ENCODE measurements around the gene GAL. TPM values are rescaled to one million over a fixed set of nuclear protein-coding genes. Genes with fewer than 3 reads are reported as not detected.

The GAL gene
- total RNA-seq, 4 donors from 2014 or later: 3.1 TPM; not detected in 3

DNA sequence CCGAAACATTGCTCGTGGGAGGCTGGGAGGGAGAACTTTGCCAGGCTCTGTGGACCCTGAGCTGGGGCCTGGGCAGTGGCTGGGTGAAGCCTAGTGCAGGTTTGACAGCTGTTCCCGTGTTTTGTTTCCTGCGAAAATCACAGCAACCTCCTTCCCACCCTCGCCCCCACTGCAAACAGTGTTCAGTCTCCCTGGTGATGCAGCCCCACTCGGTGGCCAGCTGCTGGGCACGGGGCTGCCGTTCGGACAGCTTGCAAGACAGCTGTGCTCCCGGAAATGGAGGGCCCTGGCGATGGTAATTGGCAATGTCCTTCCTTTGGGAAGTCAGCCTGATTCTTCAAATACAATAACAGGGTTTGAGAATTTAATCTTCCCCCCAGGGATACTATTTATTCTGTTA is 10.4 kb upstream of the GAL start:
- Histone ChIP-seq H3K36me3 (no peaks in the 10 kb centered on the region), H3K4me1 (no peaks in the 10 kb centered on the region), H3K9me3 (no peaks in the 10 kb centered on the region), H3K27ac (no peak overlapping the region), H3K4me3 (replicated peaks in 1 of 3) (no peak overlapping the region), H3K27me3 (no peaks in the 10 kb centered on the region)
- intact Hi-C loops (cut with DNase I): no loop called here
- TF ChIP-seq POLR2A (IDR thresholded peaks at IDR 0.05): no peak
- TF ChIP-seq, protein P1, sequence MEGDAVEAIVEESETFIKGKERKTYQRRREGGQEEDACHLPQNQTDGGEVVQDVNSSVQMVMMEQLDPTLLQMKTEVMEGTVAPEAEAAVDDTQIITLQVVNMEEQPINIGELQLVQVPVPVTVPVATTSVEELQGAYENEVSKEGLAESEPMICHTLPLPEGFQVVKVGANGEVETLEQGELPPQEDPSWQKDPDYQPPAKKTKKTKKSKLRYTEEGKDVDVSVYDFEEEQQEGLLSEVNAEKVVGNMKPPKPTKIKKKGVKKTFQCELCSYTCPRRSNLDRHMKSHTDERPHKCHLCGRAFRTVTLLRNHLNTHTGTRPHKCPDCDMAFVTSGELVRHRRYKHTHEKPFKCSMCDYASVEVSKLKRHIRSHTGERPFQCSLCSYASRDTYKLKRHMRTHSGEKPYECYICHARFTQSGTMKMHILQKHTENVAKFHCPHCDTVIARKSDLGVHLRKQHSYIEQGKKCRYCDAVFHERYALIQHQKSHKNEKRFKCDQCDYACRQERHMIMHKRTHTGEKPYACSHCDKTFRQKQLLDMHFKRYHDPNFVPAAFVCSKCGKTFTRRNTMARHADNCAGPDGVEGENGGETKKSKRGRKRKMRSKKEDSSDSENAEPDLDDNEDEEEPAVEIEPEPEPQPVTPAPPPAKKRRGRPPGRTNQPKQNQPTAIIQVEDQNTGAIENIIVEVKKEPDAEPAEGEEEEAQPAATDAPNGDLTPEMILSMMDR (IDR thresholded peaks at IDR 0.05): no peak
- no peak for DNase-seq
- 77 to 92% methylated on average over 10 to 11 of the region's 11 CpGs for WGBS, 2 donors

GRCh38 chr11:68674461-68674860 is 9.9 kb upstream of the GAL start:
- H3K4me1 ChIP-seq: no peaks in the 10 kb centered on the region
- no peak for DNase-seq
- H3K36me3 ChIP-seq: no peaks in the 10 kb centered on the region
- no peak overlapping the region for H3K27ac ChIP-seq
- TF ChIP-seq, protein P1 (IDR thresholded peaks at IDR 0.05): no peak
- no peak for TF ChIP-seq POLR2A (IDR thresholded peaks at IDR 0.05)
- no peaks in the 10 kb centered on the region for H3K27me3 ChIP-seq
- WGBS, 2 donors: 95 to 96% methylated on average over 16 of the region's 16 CpGs
- no peaks in the 10 kb centered on the region for H3K9me3 ChIP-seq
- H3K4me3 ChIP-seq (replicated peaks in 1 of 3): no peak overlapping the region
- intact Hi-C loops (cut with DNase I): no loop called here

DNA sequence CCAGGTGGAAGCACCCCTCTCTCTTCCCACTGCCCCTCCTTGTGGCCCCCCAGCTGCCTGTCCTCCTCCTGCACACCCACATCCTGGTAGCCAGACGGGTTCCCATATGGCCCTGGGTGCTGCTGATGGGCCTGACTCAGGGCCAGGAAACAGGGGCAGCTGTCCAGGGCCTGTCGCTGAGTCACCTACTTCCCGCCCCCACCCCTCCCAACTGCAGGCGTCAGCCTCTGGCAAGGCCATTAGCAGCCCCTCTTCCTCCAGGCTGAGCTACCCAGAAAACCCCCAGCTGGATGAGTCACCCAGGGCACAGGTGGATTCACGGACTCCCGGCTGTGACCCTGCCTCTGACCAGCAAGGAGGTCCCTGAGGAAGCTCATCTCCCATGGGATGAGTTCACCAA is 6.9 kb upstream of the GAL start:
- Histone ChIP-seq H3K4me1 (no peaks in the 10 kb centered on the region), H3K27ac (no peak overlapping the region), H3K27me3 (no peaks in the 10 kb centered on the region), H3K36me3 (no peaks in the 10 kb centered on the region), H3K9me3 (no peaks in the 10 kb centered on the region), H3K4me3 (replicated peaks in 1 of 3) (no peak overlapping the region)
- intact Hi-C loops (cut with DNase I): no loop called here
- 38 to 46% methylated on average over 1 to 4 of the region's 6 CpGs for WGBS, 2 donors
- no peak for DNase-seq
- TF ChIP-seq, protein P1 (IDR thresholded peaks at IDR 0.05): no peak
- no peak for TF ChIP-seq POLR2A (IDR thresholded peaks at IDR 0.05)

- Histone ChIP-seq H3K27ac (no peak overlapping the region), H3K9me3 (no peaks in the 10 kb centered on the region), H3K4me1 (no peaks in the 10 kb centered on the region), H3K4me3 (replicated peaks in 1 of 3) (no peak overlapping the region), H3K27me3 (no peaks in the 10 kb centered on the region), H3K36me3 (no peaks in the 10 kb centered on the region)
- intact Hi-C loops (cut with DNase I): no loop called here
- TF ChIP-seq POLR2A (IDR thresholded peaks at IDR 0.05): no peak
- TF ChIP-seq, protein P1 (IDR thresholded peaks at IDR 0.05): no peak
- WGBS, 2 donors: 79 to 85% methylated on average over 14 to 15 of the region's 15 CpGs
- no peak for DNase-seq
Measured at GRCh38 chr11:68678031-68678441, 6.3 kb upstream of the GAL start.

- Histone ChIP-seq H3K36me3 (no peaks in the 10 kb centered on the region), H3K4me3 (replicated peaks in 1 of 3) (no peak overlapping the region), H3K9me3 (no peaks in the 10 kb centered on the region), H3K4me1 (peaks cover 8 to 13% of the 10 kb centered on the region in 2 donors), H3K27ac (no peak overlapping the region), H3K27me3 (peaks cover 8% of the 10 kb centered on the region)
- DNase-seq: no peak
- intact Hi-C loops (cut with DNase I): no loop called here
- 90 to 93% methylated on average over 16 to 17 of the region's 17 CpGs for WGBS, 2 donors
- TF ChIP-seq POLR2A (IDR thresholded peaks at IDR 0.05): no peak
- TF ChIP-seq, protein P1 (IDR thresholded peaks at IDR 0.05): no peak
Measured at GRCh38 chr11:68680541-68681231, 3.7 kb upstream of the GAL start.
